ENCODE measurements around the gene SLC38A7. TPM values are rescaled to one million over a fixed set of nuclear protein-coding genes. Genes with fewer than 3 reads are reported as not detected.
"Not testable (repeated sequence)": the region's sequence is repeated elsewhere in the genome, so short reads cannot be mapped to it uniquely, and the experiment has no call there.

Gene SLC38A7
- total RNA-seq, 1 donor from 2014 or later, result 23.4 TPM

DNA sequence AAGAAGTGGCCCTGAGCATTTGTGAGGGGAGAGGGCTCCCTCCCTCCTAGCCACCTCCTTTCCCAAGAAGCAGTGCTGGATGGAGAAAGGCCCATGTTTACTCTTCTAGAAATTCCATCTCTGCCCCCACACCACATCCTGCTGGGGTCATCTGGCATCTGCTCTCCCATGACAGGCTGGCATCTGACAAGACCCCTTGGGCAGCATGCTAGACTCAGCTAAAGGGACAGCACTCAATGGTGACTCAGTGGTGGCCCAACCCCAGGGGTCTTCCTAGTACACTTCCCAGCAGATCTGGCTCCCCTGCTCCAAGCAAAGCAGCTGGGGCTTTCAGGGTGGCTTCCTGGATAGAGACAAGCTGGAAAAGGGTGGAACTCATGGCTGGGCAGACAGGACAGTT lies 14.4 kb downstream of the SLC38A7 start:
- no peaks in the 10 kb centered on the region for H3K27me3 ChIP-seq (ENCODE audit: control insufficient read depth, insufficient read depth, low read length)
- no peak for DNase-seq (ENCODE audit: low read depth)
- no peak for FAIRE-seq
- H3K36me3 ChIP-seq (ENCODE audit: control insufficient read depth, insufficient read depth, low read length), result peaks cover 4% of the 10 kb centered on the region
- TF ChIP-seq, protein P1, sequence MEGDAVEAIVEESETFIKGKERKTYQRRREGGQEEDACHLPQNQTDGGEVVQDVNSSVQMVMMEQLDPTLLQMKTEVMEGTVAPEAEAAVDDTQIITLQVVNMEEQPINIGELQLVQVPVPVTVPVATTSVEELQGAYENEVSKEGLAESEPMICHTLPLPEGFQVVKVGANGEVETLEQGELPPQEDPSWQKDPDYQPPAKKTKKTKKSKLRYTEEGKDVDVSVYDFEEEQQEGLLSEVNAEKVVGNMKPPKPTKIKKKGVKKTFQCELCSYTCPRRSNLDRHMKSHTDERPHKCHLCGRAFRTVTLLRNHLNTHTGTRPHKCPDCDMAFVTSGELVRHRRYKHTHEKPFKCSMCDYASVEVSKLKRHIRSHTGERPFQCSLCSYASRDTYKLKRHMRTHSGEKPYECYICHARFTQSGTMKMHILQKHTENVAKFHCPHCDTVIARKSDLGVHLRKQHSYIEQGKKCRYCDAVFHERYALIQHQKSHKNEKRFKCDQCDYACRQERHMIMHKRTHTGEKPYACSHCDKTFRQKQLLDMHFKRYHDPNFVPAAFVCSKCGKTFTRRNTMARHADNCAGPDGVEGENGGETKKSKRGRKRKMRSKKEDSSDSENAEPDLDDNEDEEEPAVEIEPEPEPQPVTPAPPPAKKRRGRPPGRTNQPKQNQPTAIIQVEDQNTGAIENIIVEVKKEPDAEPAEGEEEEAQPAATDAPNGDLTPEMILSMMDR (IDR thresholded peaks at IDR 0.05; ENCODE audit: insufficient read depth, low read length, severe bottlenecking), result no peak
- no peak overlapping the region for H3K4me3 ChIP-seq (ENCODE audit: low read depth, low read length)

- TF ChIP-seq, protein P1 (IDR thresholded peaks at IDR 0.05; ENCODE audit: insufficient read depth, low read length, severe bottlenecking), result no peak
- no peaks in the 10 kb centered on the region for H3K27me3 ChIP-seq (ENCODE audit: control insufficient read depth, insufficient read depth, low read length)
- no peak for DNase-seq (ENCODE audit: low read depth)
- peaks cover 2% of the 10 kb centered on the region for H3K36me3 ChIP-seq (ENCODE audit: control insufficient read depth, insufficient read depth, low read length)
- no peak overlapping the region for H3K4me3 ChIP-seq (ENCODE audit: low read depth, low read length)
- FAIRE-seq, result no peak
Measured at GRCh38 chr16:58665200-58665599, 19.4 kb downstream of the SLC38A7 start.

GRCh38 chr16:58661199-58661830 lies 23.3 kb downstream of the SLC38A7 start:
- Histone ChIP-seq H3K4me3 (ENCODE audit: low read depth, low read length) (no peak overlapping the region), H3K27me3 (ENCODE audit: control insufficient read depth, insufficient read depth, low read length) (no peaks in the 10 kb centered on the region), H3K36me3 (ENCODE audit: control insufficient read depth, insufficient read depth, low read length) (no peaks in the 10 kb centered on the region)
- FAIRE-seq (no peak), DNase-seq (ENCODE audit: low read depth) (peak; percentile 84)
- TF ChIP-seq, protein P1 (IDR thresholded peaks at IDR 0.05; ENCODE audit: insufficient read depth, low read length, severe bottlenecking), result peak; percentile 67

DNA sequence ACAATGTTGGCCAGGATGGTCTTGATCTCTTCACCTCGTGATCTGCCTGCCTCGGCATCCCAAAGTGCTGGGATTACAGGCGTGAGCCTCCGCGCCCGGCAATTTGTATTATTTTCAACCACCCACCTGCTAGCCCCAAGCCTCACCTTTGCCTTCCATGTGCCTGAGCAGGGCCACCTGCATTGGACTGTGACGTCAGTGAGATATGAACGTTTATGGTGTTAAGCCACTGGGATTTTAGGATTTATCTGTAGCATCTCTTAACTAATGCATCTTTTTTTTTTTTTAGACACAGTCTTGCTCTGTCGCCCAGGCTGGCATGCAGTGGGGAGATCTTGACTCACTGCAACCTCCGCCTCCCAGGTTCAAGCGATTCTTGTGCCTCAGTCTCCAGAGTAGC lies 24.7 kb downstream of the SLC38A7 start:
- not testable (repeated sequence) for H3K27me3 ChIP-seq (ENCODE audit: control insufficient read depth, insufficient read depth, low read length); H3K36me3 ChIP-seq (ENCODE audit: control insufficient read depth, insufficient read depth, low read length); H3K4me3 ChIP-seq (ENCODE audit: low read depth, low read length); FAIRE-seq; DNase-seq (ENCODE audit: low read depth)

DNA sequence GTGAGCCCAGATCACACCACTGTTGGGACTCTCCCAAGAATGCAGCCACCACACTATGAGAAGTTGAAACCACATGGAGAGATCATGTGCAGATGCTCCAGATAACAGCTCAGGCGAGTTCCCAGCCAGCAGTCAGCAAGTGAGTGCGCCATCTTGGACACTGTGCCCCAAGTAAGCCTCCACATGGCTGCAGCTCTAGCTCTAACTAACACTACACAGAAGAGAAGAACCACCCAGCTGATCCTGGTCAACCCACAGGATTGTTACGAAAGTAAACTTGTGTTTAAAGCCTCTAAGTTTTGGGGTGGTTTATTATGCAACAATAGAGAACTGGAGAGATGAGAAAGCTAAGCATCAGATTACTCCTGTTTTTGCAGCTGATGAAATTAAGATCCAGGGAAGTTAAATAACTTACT lies 25.8 kb downstream of the SLC38A7 start:
- no peak for DNase-seq (ENCODE audit: low read depth)
- Histone ChIP-seq H3K36me3 (ENCODE audit: control insufficient read depth, insufficient read depth, low read length) (no peaks in the 10 kb centered on the region), H3K27me3 (ENCODE audit: control insufficient read depth, insufficient read depth, low read length) (peaks cover 2% of the 10 kb centered on the region), H3K4me3 (ENCODE audit: low read depth, low read length) (no peak overlapping the region)
- TF ChIP-seq, protein P1 (IDR thresholded peaks at IDR 0.05; ENCODE audit: insufficient read depth, low read length, severe bottlenecking), result no peak
- FAIRE-seq, result peak; percentile 62

- TF ChIP-seq, protein P1 (IDR thresholded peaks at IDR 0.05; ENCODE audit: insufficient read depth, low read length, severe bottlenecking), result no peak
- H3K4me3 ChIP-seq (ENCODE audit: low read depth, low read length), result no peak overlapping the region
- DNase-seq (ENCODE audit: low read depth) (no peak), FAIRE-seq (no peak)
- peaks cover 2% of the 10 kb centered on the region for H3K27me3 ChIP-seq (ENCODE audit: control insufficient read depth, insufficient read depth, low read length)
- no peaks in the 10 kb centered on the region for H3K36me3 ChIP-seq (ENCODE audit: control insufficient read depth, insufficient read depth, low read length)
Measured at GRCh38 chr16:58656899-58657298, 27.7 kb downstream of the SLC38A7 start.

All from bronchial epithelial cell (primary cell).